AG10803 (cell line): ENCODE measurements around the gene CENPM.

Experiments
- DNase-seq: peaks from one replicate; pipeline ENCODE4 v3.0.0; 2010; ENCODE audit warnings: low read depth
- H3K4me3 ChIP-seq: 2 replicates; pipeline ENCODE4 v1.5.1; 2011; ENCODE audit warnings: mild to moderate bottlenecking, low read length, control low read depth
- CTCF ChIP-seq: conservative IDR thresholded peaks from 2 replicates; pipeline ENCODE4 v1.5.1; 2011; ENCODE audit warnings: mild to moderate bottlenecking, low read length, control low read depth, inconsistent platforms

CENPM gene, protein sequence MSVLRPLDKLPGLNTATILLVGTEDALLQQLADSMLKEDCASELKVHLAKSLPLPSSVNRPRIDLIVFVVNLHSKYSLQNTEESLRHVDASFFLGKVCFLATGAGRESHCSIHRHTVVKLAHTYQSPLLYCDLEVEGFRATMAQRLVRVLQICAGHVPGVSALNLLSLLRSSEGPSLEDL

DNA sequence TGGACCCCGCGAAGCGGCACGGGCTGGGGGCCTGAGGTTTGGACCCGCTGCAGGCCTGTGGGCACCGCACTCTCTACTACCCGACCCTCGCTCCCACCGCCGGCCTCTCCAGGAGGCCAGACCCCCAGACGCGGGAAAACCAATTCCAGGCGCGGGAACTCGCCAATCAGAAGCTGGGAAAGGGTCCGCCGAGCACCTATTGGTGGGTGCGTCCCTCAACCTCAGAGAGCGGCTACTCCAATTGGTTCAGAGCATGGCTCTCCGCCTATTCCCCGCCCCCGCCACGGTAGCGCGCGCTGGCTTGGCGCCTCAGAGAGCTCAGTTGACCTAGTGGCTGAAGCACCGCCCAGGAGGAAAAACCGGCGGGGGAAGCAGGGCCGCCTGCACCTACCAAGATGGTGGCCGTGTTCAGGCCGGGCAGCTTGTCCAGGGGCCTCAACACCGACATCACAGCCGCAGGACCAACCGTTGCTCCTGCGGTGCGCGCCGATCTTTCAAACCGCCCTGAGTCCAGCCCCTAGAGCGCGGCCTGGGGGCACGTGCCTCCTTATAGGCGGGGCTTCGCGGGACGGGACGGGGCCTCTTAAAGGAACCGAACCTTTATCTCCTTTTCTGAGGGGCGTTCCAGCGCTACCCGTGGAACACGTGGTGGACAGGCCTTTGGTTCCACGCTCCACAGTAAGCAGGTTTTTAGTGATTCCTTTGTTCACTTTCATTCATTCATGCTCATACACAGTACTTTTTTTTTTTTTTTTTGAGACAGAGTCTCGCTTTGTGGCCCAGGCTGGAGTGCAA, at the start of gene CENPM:
CENPM (minus strand) TSS at position 524 of the 795 bp plus-strand sequence; CDS start at position 448, 76 bp downstream.
- DNase-seq = peak; percentile 88
- H3K4me3 ChIP-seq = peak within 1 kb of the TSS; percentile 91
- TF ChIP-seq CTCF = no peak

- no peak overlapping the region for H3K4me3 ChIP-seq
- TF ChIP-seq CTCF = no peak
Observed at GRCh38 chr22:41995211-41995610, 48.3 kb upstream of the CENPM start.

GRCh38 chr22:41992496-41992895, 45.5 kb upstream of the CENPM start:
- TF ChIP-seq CTCF = no peak
- H3K4me3 ChIP-seq = no peak overlapping the region
- no peak for DNase-seq

More at GRCh38 chr22:41995211-41995610, 48.3 kb upstream of the CENPM start:
- no peak for DNase-seq

DNA sequence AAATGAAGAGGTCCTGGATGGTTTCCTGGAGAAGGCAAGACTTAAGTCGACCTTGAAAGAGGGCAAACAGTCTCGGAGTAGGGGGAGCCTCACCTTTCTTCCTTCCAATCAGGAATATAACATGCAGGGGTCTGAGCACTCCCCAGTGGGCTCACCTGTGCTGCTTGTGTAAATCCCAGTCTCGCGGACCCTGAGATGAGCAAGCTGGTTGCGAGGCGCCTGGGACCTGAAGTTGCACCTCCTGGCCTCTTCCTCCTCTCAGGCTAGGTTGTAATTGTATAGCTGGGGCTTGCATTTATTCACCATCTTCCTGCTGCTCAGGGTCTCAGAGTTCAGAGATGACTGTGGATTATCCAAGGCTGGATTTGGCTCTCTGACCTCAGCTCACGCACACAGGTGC, 44.2 kb upstream of the CENPM start:
- DNase-seq = no peak
- no peak overlapping the region for H3K4me3 ChIP-seq
- TF ChIP-seq CTCF = no peak

GRCh38 chr22:41989246-41989645, 42.3 kb upstream of the CENPM start:
- no peak for DNase-seq
- TF ChIP-seq CTCF = no peak
- H3K4me3 ChIP-seq = no peak overlapping the region

- DNase-seq = no peak
- TF ChIP-seq CTCF = no peak
Observed at GRCh38 chr22:41987276-41987675, 40.3 kb upstream of the CENPM start.

More at GRCh38 chr22:41987276-41987675, 40.3 kb upstream of the CENPM start:
- no peak overlapping the region for H3K4me3 ChIP-seq
